NCI-H460 (cell line): Measurements from ENCODE around the gene ATF6. TPM values are rescaled to one million over a fixed set of nuclear protein-coding genes. Genes with fewer than 3 reads are reported as not detected.
"Not testable (repeated sequence)": the region's sequence is repeated elsewhere in the genome, so short reads cannot be mapped to it uniquely, and the experiment has no call there.

ENCODE experiments used
- DNase-seq: peaks from one replicate; pipeline ENCODE4 v3.0.0-alpha.2; 2016; ENCODE audit warnings: low read depth; ENCODE audit errors: extremely low read depth
- polyA plus RNA-seq: library from polyadenylated mRNA; depleted of rRNA; stranded (reverse); fragments of >200 nt; gene quantifications from 2 replicates; pipeline ENCODE4 v1.2.3, GENCODE V29; 2014; cell fraction: nucleus; rRNA removed
- total RNA-seq: library from RNA; depleted of rRNA; stranded (reverse); fragments of >200 nt; shearing (Covaris generic); gene quantifications from 2 replicates; pipeline ENCODE4 v1.2.3, GENCODE V29; 2014; rRNA removed

Gene ATF6
- total RNA-seq = 53.6 and 56.4 TPM in 2 replicates
- polyA plus RNA-seq = 29.7 and 30.7 TPM in 2 replicates

- peak; percentile 94 for DNase-seq
Measured at GRCh38 chr1:161766102-161766981, at the start of gene ATF6. ATF6 (plus strand) TSS chr1:161766320; CDS start chr1:161766361, 41 bp downstream.

- no peak for DNase-seq
Measured at GRCh38 chr1:161718559-161719324, 47.4 kb upstream of the ATF6 start.

GRCh38 chr1:161719325-161719611 is 46.9 kb upstream of the ATF6 start:
- DNase-seq = no peak

- DNase-seq = no peak
Measured at GRCh38 chr1:161720422-161720821, 45.7 kb upstream of the ATF6 start.

GRCh38 chr1:161720956-161721737 is 45.0 kb upstream of the ATF6 start, which contains the start of gene FCRLB:
FCRLB (plus strand) TSS chr1:161721544; CDS start chr1:161722673, 1,129 bp downstream.
- DNase-seq = no peak

- DNase-seq = no peak
Measured at GRCh38 chr1:161721738-161722343, 44.3 kb upstream of the ATF6 start.

- no peak for DNase-seq
Measured at GRCh38 chr1:161722406-161722805, 43.7 kb upstream of the ATF6 start.

- DNase-seq = no peak
Measured at GRCh38 chr1:161723459-161724141, 42.5 kb upstream of the ATF6 start.

- not testable (repeated sequence) for DNase-seq
Measured at GRCh38 chr1:161725258-161725907, 40.7 kb upstream of the ATF6 start.

- DNase-seq = peak; percentile 28
Measured at GRCh38 chr1:161725908-161726472, 40.1 kb upstream of the ATF6 start.

GRCh38 chr1:161726473-161727255 is 39.5 kb upstream of the ATF6 start:
- peak; percentile 83 for DNase-seq

- DNase-seq = no peak
Measured at GRCh38 chr1:161727256-161727924, 38.7 kb upstream of the ATF6 start.

GRCh38 chr1:161728376-161729226 is 37.5 kb upstream of the ATF6 start:
- DNase-seq = no peak

GRCh38 chr1:161730050-161730564 is 36.0 kb upstream of the ATF6 start:
- DNase-seq = no peak

- no peak for DNase-seq
Measured at GRCh38 chr1:161731241-161731640, 34.9 kb upstream of the ATF6 start.

GRCh38 chr1:161731981-161732718 is 34.0 kb upstream of the ATF6 start:
- no peak for DNase-seq
